ENCODE data around the gene C10orf120.

C10orf120 gene

GRCh38 chr10:122699796-122700455 lies at the start of gene C10orf120:
C10orf120 (minus strand) TSS chr10:122699846; CDS start chr10:122699790, 56 bp downstream.
- FAIRE-seq, result no peak

- no peak for FAIRE-seq
These were observed 48.9 kb upstream of the C10orf120 start for GRCh38 chr10:122748496-122748895.

GRCh38 chr10:122746408-122746807 lies 46.8 kb upstream of the C10orf120 start:
- no peak for FAIRE-seq

- no peak for FAIRE-seq
These were observed 44.6 kb upstream of the C10orf120 start for GRCh38 chr10:122744257-122744656.

GRCh38 chr10:122740640-122741039 lies 41.0 kb upstream of the C10orf120 start:
- FAIRE-seq, result no peak

GRCh38 chr10:122738031-122738430 lies 38.4 kb upstream of the C10orf120 start:
- no peak for FAIRE-seq

GRCh38 chr10:122733931-122734665 lies 34.5 kb upstream of the C10orf120 start:
- no peak for FAIRE-seq

GRCh38 chr10:122733443-122733842 lies 33.8 kb upstream of the C10orf120 start:
- no peak for FAIRE-seq

- FAIRE-seq, result no peak
These were observed 30.6 kb upstream of the C10orf120 start for GRCh38 chr10:122730238-122730637.

- FAIRE-seq, result no peak
These were observed 29.5 kb upstream of the C10orf120 start for GRCh38 chr10:122729126-122729525.

GRCh38 chr10:122727426-122727825 lies 27.8 kb upstream of the C10orf120 start:
- no peak for FAIRE-seq

- FAIRE-seq, result no peak
These were observed 26.1 kb upstream of the C10orf120 start for GRCh38 chr10:122725768-122726167.

- no peak for FAIRE-seq
These were observed 25.4 kb upstream of the C10orf120 start for GRCh38 chr10:122725006-122725405.

GRCh38 chr10:122721111-122721510 lies 21.5 kb upstream of the C10orf120 start:
- FAIRE-seq, result no peak

- no peak for FAIRE-seq
These were observed 16.4 kb upstream of the C10orf120 start for GRCh38 chr10:122716025-122716424.

GRCh38 chr10:122715576-122715975 lies 15.9 kb upstream of the C10orf120 start:
- FAIRE-seq, result no peak

- FAIRE-seq, result no peak
These were observed 13.6 kb upstream of the C10orf120 start for GRCh38 chr10:122713091-122713885.

GRCh38 chr10:122710576-122710975 lies 10.9 kb upstream of the C10orf120 start:
- FAIRE-seq, result no peak

- no peak for FAIRE-seq
These were observed 10.3 kb upstream of the C10orf120 start for GRCh38 chr10:122709971-122710370.

GRCh38 chr10:122707535-122707934 lies 7.9 kb upstream of the C10orf120 start:
- no peak for FAIRE-seq

GRCh38 chr10:122706947-122707346 lies 7.3 kb upstream of the C10orf120 start:
- no peak for FAIRE-seq

- FAIRE-seq, result no peak
These were observed 6.8 kb upstream of the C10orf120 start for GRCh38 chr10:122706467-122706866.
